ENCODE data around the gene EIF4ENIF1. TPM values are rescaled to one million over a fixed set of nuclear protein-coding genes. Genes with fewer than 3 reads are reported as not detected.

EIF4ENIF1 gene
- total RNA-seq, 1 donor from 2014 or later = 29.0 TPM

DNA sequence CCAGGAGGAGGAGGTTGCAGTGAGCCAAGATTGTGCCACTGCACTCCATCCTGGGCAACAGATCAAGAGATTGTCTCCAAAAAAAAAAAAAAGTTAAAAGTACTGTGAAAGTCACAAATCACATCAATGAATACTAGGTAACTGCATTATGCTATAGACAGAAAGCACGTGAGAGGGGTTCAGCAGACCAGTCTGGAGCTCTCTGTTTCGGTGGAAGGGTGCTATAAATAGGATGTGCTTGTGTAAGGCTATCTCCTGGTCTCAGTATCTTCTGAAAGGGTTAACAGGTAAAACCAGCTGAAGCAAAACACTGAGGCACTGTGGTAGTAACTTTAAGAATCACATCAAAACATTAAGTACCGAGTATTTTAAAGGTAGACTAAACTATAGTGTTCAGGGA, 43.4 kb downstream of the EIF4ENIF1 start:
- intact Hi-C loops (cut with micrococcal nuclease) = no loop called here
- H3K27me3 ChIP-seq (ENCODE audit: low read depth) = no peaks in the 10 kb centered on the region
- peaks cover 80% of the 10 kb centered on the region for H3K4me1 ChIP-seq
- H3K27ac ChIP-seq (replicated peaks) = peak overlapping the region; percentile 79
- no peaks in the 10 kb centered on the region for H3K9me3 ChIP-seq (replicated peaks)
- DNase-seq = no peak
- no peak overlapping the region for H3K4me3 ChIP-seq
- peaks cover 62% of the 10 kb centered on the region for H3K36me3 ChIP-seq
- no peak for TF ChIP-seq CTCF (IDR thresholded peaks at IDR 0.05; ENCODE audit: borderline replicate concordance)

GRCh38 chr22:31445642-31446041, 44.0 kb downstream of the EIF4ENIF1 start:
- peak overlapping the region; percentile 79 for H3K27ac ChIP-seq (replicated peaks)
- H3K4me3 ChIP-seq = no peak overlapping the region
- TF ChIP-seq CTCF (IDR thresholded peaks at IDR 0.05; ENCODE audit: borderline replicate concordance) = no peak
- peaks cover 83% of the 10 kb centered on the region for H3K4me1 ChIP-seq
- peaks cover 68% of the 10 kb centered on the region for H3K36me3 ChIP-seq
- intact Hi-C loops (cut with micrococcal nuclease) = no loop called here
- no peaks in the 10 kb centered on the region for H3K27me3 ChIP-seq (ENCODE audit: low read depth)
- DNase-seq = no peak
- no peaks in the 10 kb centered on the region for H3K9me3 ChIP-seq (replicated peaks)

GRCh38 chr22:31443516-31443915, 46.1 kb downstream of the EIF4ENIF1 start:
- Histone ChIP-seq H3K36me3 (peaks cover 85% of the 10 kb centered on the region), H3K27ac (replicated peaks) (peak overlapping the region; percentile 79), H3K4me1 (peaks cover 82% of the 10 kb centered on the region), H3K4me3 (no peak overlapping the region), H3K27me3 (ENCODE audit: low read depth) (no peaks in the 10 kb centered on the region), H3K9me3 (replicated peaks) (no peaks in the 10 kb centered on the region)
- TF ChIP-seq CTCF (IDR thresholded peaks at IDR 0.05; ENCODE audit: borderline replicate concordance) = no peak
- DNase-seq = no peak
- intact Hi-C loops (cut with micrococcal nuclease) = no loop called here

DNA sequence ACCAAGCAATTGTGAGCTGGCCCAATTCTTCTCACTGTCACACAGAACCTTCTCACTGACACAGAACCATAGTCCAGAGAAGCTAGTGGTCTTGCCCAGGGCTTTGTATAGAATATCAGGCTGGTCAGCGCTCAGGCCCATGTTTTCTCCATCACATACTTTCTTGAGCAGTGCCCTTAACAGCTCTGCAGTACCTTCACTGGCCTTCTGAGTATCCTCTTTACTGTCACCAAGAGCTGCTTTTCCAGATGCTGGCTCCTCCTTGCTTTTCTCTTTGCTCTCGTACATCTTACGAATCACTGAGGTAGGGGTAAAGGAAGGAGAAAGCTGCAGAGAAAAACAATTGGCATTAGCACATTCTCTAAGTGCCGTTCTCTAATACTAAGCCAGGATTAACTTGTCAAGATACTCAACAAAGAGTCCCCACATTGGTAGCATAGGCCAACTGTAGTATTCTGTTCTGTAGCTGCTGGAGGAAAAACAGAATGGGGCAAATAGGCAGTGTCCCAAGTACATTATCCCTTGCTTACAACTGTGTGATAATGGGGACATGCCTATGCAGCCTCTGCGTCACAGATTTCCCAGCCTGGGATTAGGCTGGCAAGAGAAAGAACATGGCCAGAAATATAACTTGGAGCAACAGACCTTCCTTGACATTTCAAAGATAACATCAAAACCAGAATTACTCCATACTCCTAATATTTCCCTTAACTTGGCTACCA, 46.7 kb downstream of the EIF4ENIF1 start:
- H3K27me3 ChIP-seq (ENCODE audit: low read depth) = no peaks in the 10 kb centered on the region
- peak overlapping the region; percentile 79 for H3K27ac ChIP-seq (replicated peaks)
- intact Hi-C loops (cut with micrococcal nuclease) = no loop called here
- H3K36me3 ChIP-seq = peaks cover 88% of the 10 kb centered on the region
- no peak for DNase-seq
- H3K9me3 ChIP-seq (replicated peaks) = no peaks in the 10 kb centered on the region
- no peak overlapping the region for H3K4me3 ChIP-seq
- TF ChIP-seq CTCF (IDR thresholded peaks at IDR 0.05; ENCODE audit: borderline replicate concordance) = no peak
- H3K4me1 ChIP-seq = peaks cover 78% of the 10 kb centered on the region

DNA sequence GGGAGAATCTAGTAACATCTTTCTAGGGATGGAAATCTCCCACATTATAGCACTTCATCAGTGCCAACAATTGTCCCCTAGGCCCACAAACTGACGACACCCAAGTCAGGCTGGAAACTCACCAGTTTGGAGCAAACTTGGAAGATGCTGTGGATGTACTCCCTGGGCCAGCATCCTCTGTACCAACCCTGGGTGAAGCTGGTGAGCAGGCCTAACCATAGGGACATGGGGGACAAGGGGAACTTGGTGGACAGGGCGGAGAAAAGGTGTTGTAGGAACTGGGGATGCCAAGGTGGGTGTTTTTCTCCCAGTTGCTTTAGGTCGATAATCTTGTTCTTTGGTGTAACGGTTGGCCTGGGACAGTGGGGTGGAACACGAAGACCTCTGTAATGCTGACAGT, 48.0 kb downstream of the EIF4ENIF1 start:
- no peak for DNase-seq
- Histone ChIP-seq H3K4me1 (peaks cover 69% of the 10 kb centered on the region), H3K27ac (replicated peaks) (no peak overlapping the region), H3K36me3 (peaks cover 91% of the 10 kb centered on the region), H3K27me3 (ENCODE audit: low read depth) (no peaks in the 10 kb centered on the region), H3K4me3 (no peak overlapping the region), H3K9me3 (replicated peaks) (no peaks in the 10 kb centered on the region)
- intact Hi-C loops (cut with micrococcal nuclease) = no loop called here
- TF ChIP-seq CTCF (IDR thresholded peaks at IDR 0.05; ENCODE audit: borderline replicate concordance) = no peak

All from left ventricle myocardium inferior (tissue), 1 donor.